Fibroblast of lung (primary cell): Measurements from ENCODE around the gene FHAD1. TPM values are rescaled to one million over a fixed set of nuclear protein-coding genes. Genes with fewer than 3 reads are reported as not detected.

ENCODE experiments used
- DNase-seq, 2 donors: peaks; one replicate each; pipeline versions ENCODE4 v3.0.0 to v3.0.0-alpha.2; 2010; ENCODE audit warnings: low read depth in 2 of 2
- H2AFZ ChIP-seq: 2 replicates; pipeline ENCODE4 v1.5.1; 2012; ENCODE audit warnings: low read length, control low read depth, inconsistent platforms
- H3K27ac ChIP-seq: 2 replicates; pipeline ENCODE4 v1.5.1; 2011; ENCODE audit warnings: low read length, control low read depth; ENCODE audit not compliant: insufficient read depth
- H3K27me3 ChIP-seq: 2 replicates; pipeline ENCODE4 v1.5.1; 2011; ENCODE audit warnings: mild to moderate bottlenecking, low read length; ENCODE audit not compliant: control insufficient read depth, insufficient read depth
- H3K36me3 ChIP-seq: 2 replicates; pipeline ENCODE4 v1.5.1; 2011; ENCODE audit warnings: low read length; ENCODE audit not compliant: control insufficient read depth, insufficient read depth
- H3K4me1 ChIP-seq: 2 replicates; pipeline ENCODE4 v1.5.1; 2011; ENCODE audit warnings: low read length; ENCODE audit not compliant: control insufficient read depth, insufficient read depth; ENCODE audit errors: extremely low read depth
- H3K4me2 ChIP-seq: 2 replicates; pipeline ENCODE4 v1.5.1; 2011; ENCODE audit warnings: low read length, control low read depth; ENCODE audit not compliant: insufficient read depth; ENCODE audit errors: extremely low read depth
- H3K4me3 ChIP-seq, 4 experiments: fragments of 200-600 bp in 1 of 4; sonication (generic) in 1 of 4; replicated peaks in 1 of 4; 2 replicates each; pipeline ENCODE4 v1.5.1; 2011 to 2016; ENCODE audit warnings: low read length in 4 of 4, low read depth in 3 of 4, mild to moderate bottlenecking in 3 of 4, control low read depth in 2 of 4, inconsistent platforms in 1 of 4, mixed read lengths in 1 of 4; ENCODE audit not compliant: insufficient read depth in 1 of 4; ENCODE audit errors: control extremely low read depth in 1 of 4
- H3K79me2 ChIP-seq: 2 replicates; pipeline ENCODE4 v1.5.1; 2012; ENCODE audit warnings: mild to moderate bottlenecking, low read length, inconsistent platforms; ENCODE audit not compliant: control insufficient read depth, insufficient read depth
- H3K9ac ChIP-seq: 2 replicates; pipeline ENCODE4 v1.5.1; 2011; ENCODE audit warnings: mild to moderate bottlenecking, low read length, control low read depth; ENCODE audit not compliant: insufficient read depth
- H3K9me3 ChIP-seq: 2 replicates; pipeline ENCODE4 v1.5.1; 2012; ENCODE audit warnings: low read depth, low read length; ENCODE audit not compliant: control insufficient read depth, insufficient read depth
- H4K20me1 ChIP-seq: 2 replicates; pipeline ENCODE4 v1.5.1; 2011; ENCODE audit warnings: low read length; ENCODE audit not compliant: control insufficient read depth, insufficient read depth; ENCODE audit errors: extremely low read depth
- CTCF ChIP-seq, 2 donors: IDR thresholded peaks in 1 of 2; conservative IDR thresholded peaks in 1 of 2; 1 replicate in 1 of 2; 2 replicates in 1 of 2; pipeline ENCODE4 v1.5.1; 2011 to 2012; ENCODE audit warnings: low read length in 2 of 2, control low read depth in 1 of 2, inconsistent platforms in 1 of 2, low read depth in 1 of 2, mild to moderate bottlenecking in 1 of 2
- EZH2 ChIP-seq: IDR thresholded peaks from 2 replicates; pipeline ENCODE4 v1.5.1; 2012; ENCODE audit warnings: low read length, control low read depth, mild to moderate bottlenecking; ENCODE audit errors: missing control alignments
- polyA plus RNA-seq, 2 donors: library from polyadenylated mRNA; depleted of rRNA in 1 of 2; stranded (reverse) in 1 of 2; unstranded in 1 of 2; fragments of >200 nt; gene quantifications; 2 replicates each; pipeline ENCODE4 v1.2.1, GENCODE V29; 2011 to 2012; ENCODE audit warnings: missing spikeins in 1 of 2
- total RNA-seq: library from RNA; depleted of rRNA; stranded (reverse); fragments of >200 nt; gene quantifications from 2 replicates; pipeline ENCODE4 v1.2.1, GENCODE V29; 2014

FHAD1 gene
- total and polyA plus RNA-seq, 2 donors (not counting 1 experiment from before 2014, with no cell fraction given), result 0.09 to 0.66 TPM

DNA sequence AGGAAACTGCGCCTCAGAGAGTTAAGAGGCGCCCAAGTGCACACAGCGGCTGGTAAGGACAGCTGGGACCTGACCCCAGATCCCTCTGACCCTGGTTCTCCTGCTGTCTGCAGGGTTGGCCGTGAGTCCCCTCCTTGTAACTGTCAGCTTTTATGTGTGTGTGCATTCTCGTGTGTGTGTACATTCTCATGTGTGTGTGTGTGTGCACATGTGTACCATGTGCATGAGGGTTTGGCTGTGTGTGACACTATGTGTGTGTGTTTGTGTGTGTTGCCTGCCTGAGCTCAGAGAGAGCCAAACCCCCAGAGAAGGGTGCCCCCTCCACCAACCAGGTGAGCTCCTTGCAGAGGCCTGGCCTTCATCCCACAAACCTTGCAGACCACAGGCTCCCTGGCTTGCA lies 136.8 kb downstream of the FHAD1 start:
- H3K9me3 ChIP-seq, result no peaks in the 10 kb centered on the region
- peaks cover 3% of the 10 kb centered on the region for H3K4me1 ChIP-seq
- peaks cover 16% of the 10 kb centered on the region for H3K27me3 ChIP-seq
- H2AFZ ChIP-seq, result no peak overlapping the region
- no peak overlapping the region for H3K4me3 ChIP-seq
- H3K36me3 ChIP-seq, result no peaks in the 10 kb centered on the region
- no peak overlapping the region for H3K4me2 ChIP-seq
- no peaks in the 10 kb centered on the region for H3K79me2 ChIP-seq
- DNase-seq, result no peak
- TF ChIP-seq EZH2 (no peak), CTCF (conservative IDR thresholded peaks at IDR 0.05 in 1 of 2, IDR thresholded peaks at IDR 0.05 in 1 of 2; ENCODE audit: low read depth in 1 of 2, low read length in 2 of 2) (no peak)
- no peak overlapping the region for H3K27ac ChIP-seq
- H3K9ac ChIP-seq, result no peak overlapping the region
- no peaks in the 10 kb centered on the region for H4K20me1 ChIP-seq

- Histone ChIP-seq H2AFZ (no peak overlapping the region), H3K27me3 (peaks cover 16% of the 10 kb centered on the region), H4K20me1 (no peaks in the 10 kb centered on the region), H3K9ac (no peak overlapping the region), H3K36me3 (no peaks in the 10 kb centered on the region), H3K4me3 (no peak overlapping the region), H3K9me3 (no peaks in the 10 kb centered on the region), H3K27ac (no peak overlapping the region), H3K4me1 (peaks cover 3% of the 10 kb centered on the region), H3K4me2 (no peak overlapping the region), H3K79me2 (no peaks in the 10 kb centered on the region)
- TF ChIP-seq CTCF (conservative IDR thresholded peaks at IDR 0.05 in 1 of 2, IDR thresholded peaks at IDR 0.05 in 1 of 2; ENCODE audit: low read depth in 1 of 2, low read length in 2 of 2) (no peak), EZH2 (no peak)
- DNase-seq, result peak in 1 of 2 donors; percentile 57
Measured at GRCh38 chr1:15384301-15384901, 137.4 kb downstream of the FHAD1 start.

DNA sequence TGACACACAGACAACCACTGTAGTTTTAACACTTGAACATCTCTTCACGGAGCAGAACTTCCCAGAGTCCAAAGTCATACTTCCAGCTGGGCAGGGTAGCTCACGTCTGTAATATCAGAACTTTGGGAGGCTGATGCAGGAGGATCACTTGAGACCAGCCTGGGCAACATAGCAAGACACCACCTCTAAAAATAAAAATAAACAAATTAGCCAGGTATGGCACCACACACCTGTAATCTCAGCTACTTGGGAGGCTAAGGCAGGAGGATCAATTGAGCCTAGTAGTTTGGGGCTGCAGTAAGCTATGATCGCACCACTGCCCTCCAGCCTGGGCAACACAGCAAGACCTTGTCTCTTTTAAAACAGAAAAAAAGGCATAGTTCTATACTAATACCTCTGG lies 138.4 kb downstream of the FHAD1 start:
- no peak for DNase-seq
- H3K27me3 ChIP-seq, result peaks cover 10% of the 10 kb centered on the region
- peaks cover 3% of the 10 kb centered on the region for H3K4me1 ChIP-seq
- no peaks in the 10 kb centered on the region for H4K20me1 ChIP-seq
- no peak overlapping the region for H3K4me2 ChIP-seq
- no peak overlapping the region for H3K27ac ChIP-seq
- H3K9ac ChIP-seq, result no peak overlapping the region
- H3K9me3 ChIP-seq, result no peaks in the 10 kb centered on the region
- no peaks in the 10 kb centered on the region for H3K79me2 ChIP-seq
- no peak for TF ChIP-seq EZH2
- TF ChIP-seq CTCF (conservative IDR thresholded peaks at IDR 0.05 in 1 of 2, IDR thresholded peaks at IDR 0.05 in 1 of 2; ENCODE audit: low read depth in 1 of 2, low read length in 2 of 2), result no peak
- H3K36me3 ChIP-seq, result no peaks in the 10 kb centered on the region
- no peak overlapping the region for H3K4me3 ChIP-seq
- H2AFZ ChIP-seq, result no peak overlapping the region
